OCI-LY1 (cell line): Measurements from ENCODE around the gene GID8.

Experiments used
- H2AFZ ChIP-seq: fragments of 200-600 bp; sonication (generic), shearing (Covaris generic); 2 replicates; pipeline ENCODE4 v1.6.0; 2014; ENCODE audit warnings: antibody characterized with exemption, mild to moderate bottlenecking, low read length
- H3F3A ChIP-seq: fragments of 200-600 bp; sonication (generic), shearing (Covaris generic); 2 replicates; pipeline ENCODE4 v1.6.0; 2014; ENCODE audit warnings: mild to moderate bottlenecking, antibody characterized with exemption, low read length, moderate library complexity; ENCODE audit not compliant: insufficient read depth
- H3K27ac ChIP-seq: fragments of 200-600 bp; sonication (generic); 2 replicates; pipeline ENCODE4 v1.5.1; 2014; ENCODE audit warnings: low read length, mixed run types, mild to moderate bottlenecking, low read depth; ENCODE audit not compliant: poor library complexity, severe bottlenecking
- H3K27me3 ChIP-seq: fragments of 200-600 bp; sonication (generic); 2 replicates; pipeline ENCODE4 v1.6.0; 2014; ENCODE audit warnings: antibody characterized with exemption, mild to moderate bottlenecking, low read length, moderate library complexity; ENCODE audit not compliant: insufficient read depth
- H3K36me3 ChIP-seq: fragments of 200-600 bp; sonication (generic); 2 replicates; pipeline ENCODE4 v1.6.1; 2014; ENCODE audit warnings: mild to moderate bottlenecking, antibody characterized with exemption, low read length, moderate library complexity, mixed read lengths; ENCODE audit not compliant: insufficient read depth
- H3K4me1 ChIP-seq: fragments of 200-600 bp; sonication (generic); 2 replicates; pipeline ENCODE4 v1.5.1; 2014; ENCODE audit warnings: mild to moderate bottlenecking, low read length, moderate library complexity; ENCODE audit not compliant: insufficient read depth, severe bottlenecking
- H3K4me2 ChIP-seq: fragments of 200-600 bp; sonication (generic), shearing (Covaris generic); 2 replicates; pipeline ENCODE4 v1.6.1; 2014; ENCODE audit warnings: low read length
- H3K4me3 ChIP-seq: fragments of 200-600 bp; sonication (generic); 2 replicates; pipeline ENCODE4 v1.5.1; 2014; ENCODE audit warnings: low read length, low read depth, mild to moderate bottlenecking, mixed read lengths; ENCODE audit not compliant: poor library complexity, severe bottlenecking
- H3K79me2 ChIP-seq: fragments of 200-600 bp; shearing (Covaris generic); 2 replicates; pipeline ENCODE4 v1.6.1; 2016; ENCODE audit warnings: mixed run types, low read length, mixed read lengths; ENCODE audit not compliant: insufficient read depth
- H3K9ac ChIP-seq: fragments of 200-600 bp; sonication (generic), shearing (Covaris generic); 2 replicates; pipeline ENCODE4 v1.6.1; 2014; ENCODE audit warnings: mild to moderate bottlenecking, low read length, mixed read lengths
- H3K9me2 ChIP-seq: fragments of 200-600 bp; sonication (generic), shearing (Covaris generic); 2 replicates; pipeline ENCODE4 v1.6.1; 2014; ENCODE audit warnings: low read depth, mild to moderate bottlenecking, low read length, mixed read lengths
- H3K9me3 ChIP-seq: fragments of 200-600 bp; shearing (Covaris generic); 2 replicates; pipeline ENCODE4 v1.6.1; 2014; ENCODE audit warnings: low read length, mixed read lengths
- H4K20me1 ChIP-seq: fragments of 200-600 bp; sonication (generic), shearing (Covaris generic); 2 replicates; pipeline ENCODE4 v1.6.0; 2016; ENCODE audit warnings: mild to moderate bottlenecking, low read length; ENCODE audit not compliant: insufficient read depth
- EZH2 ChIP-seq: fragments of 200-600 bp; sonication (generic), shearing (Covaris generic); IDR thresholded peaks from 2 replicates; pipeline ENCODE4 v1.8.0; 2017; ENCODE audit warnings: borderline replicate concordance, mixed run types, mild to moderate bottlenecking, antibody characterized with exemption, low read length, moderate library complexity, mixed read lengths
- TF ChIP-seq, protein P1 (sequence below): fragments of 200-600 bp; sonication (generic), shearing (Covaris generic); IDR thresholded peaks from 2 replicates; pipeline ENCODE4 v1.5.1; 2017; ENCODE audit warnings: mild to moderate bottlenecking, antibody characterized with exemption, low read length, moderate library complexity, mixed read lengths

The GID8 gene

DNA sequence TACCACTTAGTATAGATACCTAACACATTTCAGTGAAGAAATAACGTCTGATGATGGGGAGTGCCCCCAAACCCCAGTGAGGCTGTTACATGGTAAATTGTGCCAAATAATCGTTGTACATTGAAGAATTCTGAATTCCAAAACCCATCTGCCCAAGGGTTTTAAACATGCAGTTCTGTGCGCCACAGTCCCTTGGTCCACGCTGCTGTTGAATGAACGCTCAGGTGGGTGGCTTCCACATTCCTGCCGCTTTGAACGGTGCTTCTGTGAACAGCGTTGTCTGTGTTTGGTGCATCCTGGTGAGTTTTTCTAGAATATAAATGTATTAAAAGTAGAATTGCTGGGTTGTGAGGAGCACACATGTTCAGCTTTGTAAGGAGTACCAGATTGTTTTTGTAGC lies 2.9 kb downstream of the GID8 start:
- Histone ChIP-seq H3K9me3 (no peaks in the 10 kb centered on the region), H3K4me1 (peaks cover 29% of the 10 kb centered on the region), H2AFZ (no peak overlapping the region), H3K4me2 (no peak overlapping the region), H3K4me3 (no peak overlapping the region), H3K9ac (no peak overlapping the region), H3K9me2 (no peaks in the 10 kb centered on the region), H3F3A (0 out of 2 replicates have a peak, but pooled peaks cover 3% of the 10 kb centered on the region), H3K36me3 (peaks cover 55% of the 10 kb centered on the region), H3K79me2 (peaks cover 44% of the 10 kb centered on the region), H4K20me1 (no peaks in the 10 kb centered on the region), H3K27ac (no peak overlapping the region), H3K27me3 (no peaks in the 10 kb centered on the region)
- TF ChIP-seq, protein P1, sequence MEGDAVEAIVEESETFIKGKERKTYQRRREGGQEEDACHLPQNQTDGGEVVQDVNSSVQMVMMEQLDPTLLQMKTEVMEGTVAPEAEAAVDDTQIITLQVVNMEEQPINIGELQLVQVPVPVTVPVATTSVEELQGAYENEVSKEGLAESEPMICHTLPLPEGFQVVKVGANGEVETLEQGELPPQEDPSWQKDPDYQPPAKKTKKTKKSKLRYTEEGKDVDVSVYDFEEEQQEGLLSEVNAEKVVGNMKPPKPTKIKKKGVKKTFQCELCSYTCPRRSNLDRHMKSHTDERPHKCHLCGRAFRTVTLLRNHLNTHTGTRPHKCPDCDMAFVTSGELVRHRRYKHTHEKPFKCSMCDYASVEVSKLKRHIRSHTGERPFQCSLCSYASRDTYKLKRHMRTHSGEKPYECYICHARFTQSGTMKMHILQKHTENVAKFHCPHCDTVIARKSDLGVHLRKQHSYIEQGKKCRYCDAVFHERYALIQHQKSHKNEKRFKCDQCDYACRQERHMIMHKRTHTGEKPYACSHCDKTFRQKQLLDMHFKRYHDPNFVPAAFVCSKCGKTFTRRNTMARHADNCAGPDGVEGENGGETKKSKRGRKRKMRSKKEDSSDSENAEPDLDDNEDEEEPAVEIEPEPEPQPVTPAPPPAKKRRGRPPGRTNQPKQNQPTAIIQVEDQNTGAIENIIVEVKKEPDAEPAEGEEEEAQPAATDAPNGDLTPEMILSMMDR: no peak
- no peak for TF ChIP-seq EZH2

DNA sequence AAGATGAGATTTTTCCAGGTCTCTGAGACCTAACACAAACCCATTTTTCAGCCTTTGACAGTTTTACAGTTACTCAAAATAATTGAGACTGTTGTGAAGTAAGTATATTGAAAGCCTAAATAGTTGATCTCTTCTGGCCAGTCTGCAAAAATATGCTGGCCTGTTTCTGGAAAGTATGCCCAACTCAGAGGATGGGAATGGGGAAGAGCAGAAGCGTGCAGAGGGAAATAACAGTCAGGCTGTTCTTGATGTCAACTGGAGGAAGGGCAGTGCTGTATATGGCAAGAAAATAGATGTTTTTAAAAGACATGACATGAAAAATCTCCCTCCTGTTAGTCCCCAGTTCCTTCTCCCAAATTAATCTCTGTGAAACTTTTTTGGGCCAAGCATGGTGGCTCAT lies 3.8 kb downstream of the GID8 start:
- peaks cover 19% of the 10 kb centered on the region for H3K4me1 ChIP-seq
- H3K4me2 ChIP-seq: no peak overlapping the region
- no peak overlapping the region for H3K4me3 ChIP-seq
- no peak overlapping the region for H2AFZ ChIP-seq
- H4K20me1 ChIP-seq: no peaks in the 10 kb centered on the region
- no peaks in the 10 kb centered on the region for H3K9me2 ChIP-seq
- no peak for TF ChIP-seq EZH2
- TF ChIP-seq, protein P1: no peak
- H3K9ac ChIP-seq: no peak overlapping the region
- no peak overlapping the region for H3K27ac ChIP-seq
- H3K36me3 ChIP-seq: peaks cover 62% of the 10 kb centered on the region
- H3K9me3 ChIP-seq: no peaks in the 10 kb centered on the region
- H3K27me3 ChIP-seq: no peaks in the 10 kb centered on the region
- H3F3A ChIP-seq: 0 out of 2 replicates have a peak, but pooled peaks cover 3% of the 10 kb centered on the region
- peaks cover 35% of the 10 kb centered on the region for H3K79me2 ChIP-seq

DNA sequence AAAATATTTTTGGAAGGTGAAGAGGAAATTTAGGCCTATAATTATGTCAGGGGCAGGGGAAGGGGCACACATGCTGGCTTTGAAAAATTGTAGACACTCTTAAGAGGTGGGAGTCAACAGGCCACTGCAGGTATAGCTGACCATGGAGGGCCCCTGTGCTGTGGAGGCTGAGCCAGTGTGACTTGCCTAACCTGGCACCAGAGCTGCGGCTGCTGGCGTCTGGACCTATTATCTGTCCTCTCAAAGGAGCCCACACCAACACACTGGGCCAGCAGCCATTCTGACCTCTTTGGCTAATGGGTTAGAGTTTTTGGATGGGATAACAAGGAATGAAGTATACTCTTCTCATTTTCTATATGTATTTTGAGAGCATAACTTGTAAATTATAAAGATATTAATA lies 4.5 kb downstream of the GID8 start:
- Histone ChIP-seq H4K20me1 (no peaks in the 10 kb centered on the region), H3K79me2 (peaks cover 29% of the 10 kb centered on the region), H3K9me2 (no peaks in the 10 kb centered on the region), H3K36me3 (peaks cover 69% of the 10 kb centered on the region), H3K27me3 (no peaks in the 10 kb centered on the region), H3K4me1 (peaks cover 17% of the 10 kb centered on the region), H3K9me3 (no peaks in the 10 kb centered on the region), H3K4me3 (no peak overlapping the region), H3F3A (0 out of 2 replicates have a peak, but pooled peaks cover 3% of the 10 kb centered on the region), H2AFZ (no peak overlapping the region), H3K9ac (no peak overlapping the region), H3K4me2 (no peak overlapping the region), H3K27ac (no peak overlapping the region)
- TF ChIP-seq, protein P1: no peak
- TF ChIP-seq EZH2: no peak
